Nephron progenitor cell (in vitro differentiated cells): ENCODE measurements around the gene DGKD.

Experiments used
- DNase-seq: peaks from one replicate; pipeline ENCODE4 v3.0.0; 2021
- H3K27ac Mint-ChIP-seq: 2 replicates; pipeline ENCODE4 v1.8.0; 2021; ENCODE audit warnings: mild to moderate bottlenecking, moderate library complexity, mixed read lengths
- H3K27me3 Mint-ChIP-seq: 2 replicates; pipeline ENCODE4 v1.8.0; 2021; ENCODE audit warnings: mild to moderate bottlenecking, low read depth, mixed read lengths; ENCODE audit not compliant: poor library complexity
- H3K36me3 Mint-ChIP-seq: 2 replicates; pipeline ENCODE4 v1.8.0; 2021; ENCODE audit warnings: low read depth, mixed read lengths
- H3K4me1 Mint-ChIP-seq: 2 replicates; pipeline ENCODE4 v1.8.0; 2021; ENCODE audit warnings: mixed read lengths
- H3K4me3 Mint-ChIP-seq: 2 replicates; pipeline ENCODE4 v1.8.0; 2021; ENCODE audit warnings: mild to moderate bottlenecking, moderate library complexity, mixed read lengths
- H3K9me3 Mint-ChIP-seq: 2 replicates; pipeline ENCODE4 v1.8.0; 2021; ENCODE audit warnings: mild to moderate bottlenecking, moderate library complexity, mixed read lengths
- CTCF ChIP-seq: fragments of 200-600 bp; sonication (generic); IDR thresholded peaks from 2 replicates; pipeline ENCODE4 v1.5.0; 2021; ENCODE audit warnings: antibody characterized with exemption

DGKD gene

GRCh38 chr2:233417282-233417681 lies 63.0 kb downstream of the DGKD start:
- Mint-ChIP-seq H3K27ac (no peak overlapping the region), H3K36me3 (peaks cover 36% of the 10 kb centered on the region)
- no peak for TF ChIP-seq CTCF

GRCh38 chr2:233418052-233418760 lies 63.9 kb downstream of the DGKD start:
- no peak overlapping the region for H3K4me3 Mint-ChIP-seq
- H3K36me3 Mint-ChIP-seq = peaks cover 33% of the 10 kb centered on the region
- H3K27ac Mint-ChIP-seq = peak overlapping the region; percentile 31
- TF ChIP-seq CTCF = no peak
- no peak for DNase-seq
- peaks cover 3% of the 10 kb centered on the region for H3K9me3 Mint-ChIP-seq
- H3K4me1 Mint-ChIP-seq = peaks cover 39% of the 10 kb centered on the region
- H3K27me3 Mint-ChIP-seq = peaks cover 17% of the 10 kb centered on the region

More at GRCh38 chr2:233417282-233417681, 63.0 kb downstream of the DGKD start:
- no peak for DNase-seq
- Mint-ChIP-seq H3K9me3 (peaks cover 12% of the 10 kb centered on the region), H3K4me1 (peaks cover 38% of the 10 kb centered on the region), H3K27me3 (peaks cover 17% of the 10 kb centered on the region), H3K4me3 (no peak overlapping the region)

GRCh38 chr2:233418761-233419546 lies 64.7 kb downstream of the DGKD start:
- no peak overlapping the region for H3K4me3 Mint-ChIP-seq
- DNase-seq = no peak
- H3K4me1 Mint-ChIP-seq = peaks cover 40% of the 10 kb centered on the region
- no peak for TF ChIP-seq CTCF
- H3K27me3 Mint-ChIP-seq = peaks cover 17% of the 10 kb centered on the region
- peak overlapping the region; percentile 31 for H3K27ac Mint-ChIP-seq
- peaks cover 34% of the 10 kb centered on the region for H3K36me3 Mint-ChIP-seq
- H3K9me3 Mint-ChIP-seq = no peaks in the 10 kb centered on the region

- no peak for TF ChIP-seq CTCF
- Mint-ChIP-seq H3K27me3 (peaks cover 17% of the 10 kb centered on the region), H3K36me3 (peaks cover 36% of the 10 kb centered on the region), H3K4me3 (no peak overlapping the region), H3K4me1 (peaks cover 44% of the 10 kb centered on the region), H3K9me3 (no peaks in the 10 kb centered on the region), H3K27ac (peak overlapping the region; percentile 86)
- DNase-seq = no peak
These were observed 65.5 kb downstream of the DGKD start for GRCh38 chr2:233419602-233420391.

- Mint-ChIP-seq H3K4me1 (peaks cover 44% of the 10 kb centered on the region), H3K9me3 (peaks cover 4% of the 10 kb centered on the region), H3K4me3 (no peak overlapping the region), H3K27ac (peak overlapping the region; percentile 62), H3K27me3 (peaks cover 17% of the 10 kb centered on the region), H3K36me3 (peaks cover 41% of the 10 kb centered on the region)
- no peak for TF ChIP-seq CTCF
- no peak for DNase-seq
These were observed 67.0 kb downstream of the DGKD start for GRCh38 chr2:233421091-233421816.
